K562 (cell line): ENCODE results near the gene C1R. TPM values are rescaled to one million over a fixed set of nuclear protein-coding genes. Genes with fewer than 3 reads are reported as not detected.
A peak's percentile ranks its signal among the peaks of the same experiment; 100 is the strongest.

Experiments used
- ATF6 ChIP-seq: sonication (generic); formaldehyde crosslinking; IDR thresholded peaks from 2 replicates; pipeline ENCODE4 v1.4.0; 2020; ENCODE audit warnings: mild to moderate bottlenecking, missing genetic modification reagents
- BHLHE40 ChIP-seq: IDR thresholded peaks from 2 replicates; pipeline ENCODE4 v1.6.1; 2011; ENCODE audit warnings: low read length, improper control_type of control experiment
- BRD4 ChIP-seq: fragments of 200-600 bp; sonication (generic); IDR thresholded peaks from 2 replicates; pipeline ENCODE4 v1.6.1; 2017; ENCODE audit warnings: inconsistent platforms
- ETS2 ChIP-seq: IDR thresholded peaks from 2 replicates; pipeline ENCODE4 v1.6.1; 2016; ENCODE audit warnings: borderline replicate concordance, missing genetic modification characterization, mild to moderate bottlenecking, moderate library complexity, missing compliant biosample characterization; ENCODE audit not compliant: poor library complexity, severe bottlenecking
- FOXK2 ChIP-seq, 2 experiments: fragments of 450-650 bp; IDR thresholded peaks in 1 of 2; conservative IDR thresholded peaks in 1 of 2; 2 replicates each; pipeline ENCODE4 v1.6.1; 2016; ENCODE audit warnings: low read depth in 2 of 2, mild to moderate bottlenecking in 1 of 2
- RFX1 ChIP-seq: fragments of 450-650 bp; IDR thresholded peaks from 2 replicates; pipeline ENCODE4 v1.6.1; 2016; ENCODE audit warnings: mild to moderate bottlenecking, moderate library complexity
- TAF9B ChIP-seq: fragments of 450-650 bp; IDR thresholded peaks from 2 replicates; pipeline ENCODE4 v1.6.1; 2018; ENCODE audit warnings: mild to moderate bottlenecking; ENCODE audit not compliant: partially characterized antibody
- ZNF318 ChIP-seq, 2 experiments: fragments of 450-650 bp; IDR thresholded peaks; 2 replicates each; pipeline ENCODE4 v1.6.1; 2016; ENCODE audit warnings: mild to moderate bottlenecking in 2 of 2, borderline replicate concordance in 1 of 2, low read depth in 1 of 2, moderate library complexity in 1 of 2
- ZNF431 ChIP-seq: sonication (generic); formaldehyde crosslinking; IDR thresholded peaks from 2 replicates; pipeline ENCODE4 v1.8.0; 2022; ENCODE audit warnings: mild to moderate bottlenecking, missing genetic modification reagents
- polyA plus RNA-seq, 8 experiments: library from polyadenylated mRNA; depleted of rRNA in 4 of 8; stranded (reverse) in 5 of 8; unstranded in 3 of 8; fragments of >200 nt; fragmentation: Nextera tagmentation in 2 of 8; fragmentation: Illumina TruSeq in 1 of 8; extraction: Ambion mirVana in 2 of 8; extraction: Trizol in 1 of 8; gene quantifications; 2 replicates each; pipeline versions ENCODE4 v1.2.1 to v1.2.3, GENCODE V29; 2011 to 2014; ENCODE audit warnings: inconsistent platforms in 1 of 8, missing spikeins in 1 of 8
- total RNA-seq, 7 experiments: library from RNA; depleted of rRNA in 6 of 7; stranded (reverse); fragments of >200 nt in 6 of 7; fragmentation: Illumina TruSeq in 2 of 7; extraction: Trizol in 2 of 7; gene quantifications; 2 replicates each; pipeline versions ENCODE4 v1.2.1 to v1.2.3, GENCODE V29; 2011 to 2021; ENCODE audit warnings: low replicate concordance in 1 of 7
- TF ChIP-seq, protein P1 (sequence below): fragments of 250-450 bp; sonication (Bioruptor Pico); IDR thresholded peaks from 2 replicates; pipeline ENCODE4 v1.5.0; 2021

Gene C1R
- total and polyA plus RNA-seq, 9 of the 15 experiments (the other 6 are each of a cell fraction or from before 2014, with no cell fraction given), result 0.07 to 1.0 (median 0.33) TPM; not detected in 1

DNA sequence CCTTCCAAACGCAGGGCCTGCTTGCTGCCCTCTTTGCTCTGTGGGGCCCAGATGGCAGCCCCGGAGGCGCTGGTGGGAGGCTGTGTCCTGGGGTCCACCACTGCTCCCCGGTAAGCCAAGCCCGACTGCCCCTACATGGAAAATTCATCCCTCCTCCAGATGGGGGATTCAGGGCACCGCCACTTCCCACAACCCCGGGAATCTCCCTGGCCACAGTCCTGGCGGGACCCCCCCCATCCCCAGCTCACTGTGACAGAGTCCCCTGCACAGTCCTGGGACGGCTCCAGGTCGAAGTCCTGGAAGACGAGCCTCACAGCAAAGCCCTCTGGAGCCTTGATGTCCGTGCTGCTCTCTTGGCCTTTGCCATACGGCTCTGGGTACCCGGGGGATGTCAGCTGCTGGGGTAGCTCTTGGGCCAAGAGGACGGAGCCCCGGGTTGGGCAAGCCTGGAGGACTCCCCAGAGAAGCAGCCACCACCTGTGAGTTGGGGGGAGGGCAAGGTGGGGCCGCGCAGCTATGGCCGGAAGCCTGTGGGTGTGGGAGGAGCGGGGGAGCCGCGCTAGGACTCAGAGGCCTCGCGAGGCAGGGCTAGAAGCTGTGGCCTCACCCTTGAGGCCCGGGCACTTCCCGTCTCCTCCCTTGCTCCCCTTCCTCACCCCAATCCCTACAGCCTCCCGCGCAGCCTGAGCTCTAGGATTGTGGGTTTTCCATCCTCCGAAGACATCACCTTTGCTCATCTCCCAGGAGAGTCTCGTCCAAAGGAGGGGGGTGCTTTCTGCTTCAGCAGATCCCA, 16.0 kb upstream of the C1R start (continued):
- TF ChIP-seq ATF6 (CRISPR knock-in tag) (no peak), BRD4 (peak; percentile 74; the same call in 1 of the 2 replicates), BHLHE40 (no peak), FOXK2 (conservative IDR thresholded peaks at IDR 0.05 in 1 of 2, IDR thresholded peaks at IDR 0.05 in 1 of 2; ENCODE audit: low read depth in 2 of 2) (no peak), ETS2 (no peak), RFX1 (no peak), ZNF431 (no peak), ZNF318 (IDR thresholded peaks at IDR 0.05; ENCODE audit: borderline replicate concordance in 1 of 2, low read depth in 1 of 2) (no peak), TAF9B (no peak)
- TF ChIP-seq, protein P1, sequence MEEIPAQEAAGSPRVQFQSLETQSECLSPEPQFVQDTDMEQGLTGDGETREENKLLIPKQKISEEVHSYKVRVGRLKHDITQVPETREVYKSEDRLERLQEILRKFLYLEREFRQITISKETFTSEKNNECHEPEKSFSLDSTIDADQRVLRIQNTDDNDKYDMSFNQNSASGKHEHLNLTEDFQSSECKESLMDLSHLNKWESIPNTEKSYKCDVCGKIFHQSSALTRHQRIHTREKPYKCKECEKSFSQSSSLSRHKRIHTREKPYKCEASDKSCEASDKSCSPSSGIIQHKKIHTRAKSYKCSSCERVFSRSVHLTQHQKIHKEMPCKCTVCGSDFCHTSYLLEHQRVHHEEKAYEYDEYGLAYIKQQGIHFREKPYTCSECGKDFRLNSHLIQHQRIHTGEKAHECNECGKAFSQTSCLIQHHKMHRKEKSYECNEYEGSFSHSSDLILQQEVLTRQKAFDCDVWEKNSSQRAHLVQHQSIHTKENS, result no peak
